Sigmoid colon (tissue), 7 donors: ENCODE results near the gene PEX6. TPM values are rescaled to one million over a fixed set of nuclear protein-coding genes. Genes with fewer than 3 reads are reported as not detected.

Source experiments
- DNase-seq: peaks from one replicate; pipeline ENCODE4 v3.0.0-alpha.2; 2019
- H3K27ac ChIP-seq, 4 donors: fragments of 200-600 bp; sonication (generic); one replicate each; pipeline ENCODE4 v1.5.1; 2016 to 2019; ENCODE audit warnings: mild to moderate bottlenecking in 1 of 4
- H3K27me3 ChIP-seq, 3 donors: fragments of 200-600 bp; sonication (generic); one replicate each; pipeline ENCODE4 v1.5.1; 2019; ENCODE audit warnings: mild to moderate bottlenecking in 1 of 3
- H3K36me3 ChIP-seq, 4 donors: fragments of 200-600 bp; sonication (generic); one replicate each; pipeline ENCODE4 v1.5.1; 2016 to 2019
- H3K4me1 ChIP-seq, 4 donors: fragments of 200-600 bp; sonication (generic); one replicate each; pipeline ENCODE4 v1.5.1; 2017 to 2019
- H3K4me3 ChIP-seq, 4 donors: fragments of 200-600 bp; sonication (generic); one replicate each; pipeline ENCODE4 v1.5.1; 2017 to 2019; ENCODE audit warnings: mild to moderate bottlenecking in 2 of 4, moderate library complexity in 1 of 4
- H3K9me3 ChIP-seq, 4 donors: fragments of 200-600 bp in 3 of 4; sonication (generic) in 3 of 4; one replicate each; pipeline versions ENCODE4 v1.5.1 to v1.6.1; 2013 to 2019
- CTCF ChIP-seq, 4 experiments: fragments of 450-650 bp in 3 of 4; fragments of 200-600 bp in 1 of 4; IDR thresholded peaks; one replicate each; pipeline ENCODE4 v1.5.1; 2016 to 2019; ENCODE audit warnings: antibody characterized with exemption in 4 of 4, mild to moderate bottlenecking in 3 of 4, moderate library complexity in 2 of 4
- EP300 ChIP-seq, 4 donors: sonication (generic); formaldehyde crosslinking; IDR thresholded peaks; one replicate each; pipeline ENCODE4 v1.6.1; 2017; ENCODE audit warnings: antibody characterized with exemption in 4 of 4
- POLR2A ChIP-seq, 2 donors: fragments of 450-650 bp; IDR thresholded peaks; one replicate each; pipeline ENCODE4 v1.6.1; 2016; ENCODE audit warnings: antibody characterized with exemption in 2 of 2, mild to moderate bottlenecking in 2 of 2, moderate library complexity in 2 of 2
- POLR2AphosphoS5 ChIP-seq, 4 donors: sonication (generic); formaldehyde crosslinking; IDR thresholded peaks; one replicate each; pipeline ENCODE4 v1.6.1; 2017; ENCODE audit warnings: antibody characterized with exemption in 4 of 4
- WGBS, 2 donors: extraction: QIAGEN DNeasy Blood & Tissue Kit; methylation state at CpG; one replicate each; pipeline ENCODE4 v1.1.7; 2013; 5-methylcytosine and 5-hydroxymethylcytosine counted together
- intact Hi-C: fragments of 100-400 bp; cut with DNase I; formaldehyde crosslinking; loops from one replicate; pipeline ENCODE4 v1.15.1; 2023
- polyA plus RNA-seq, 3 donors: library from polyadenylated mRNA; stranded (reverse); fragments of 200-250 nt; gene quantifications; one replicate each; pipeline ENCODE4 v1.2.3, GENCODE V29; 2013
- total RNA-seq, 4 donors: library from RNA; depleted of rRNA; stranded (reverse); fragments of >200 nt; gene quantifications; one replicate each; pipeline ENCODE4 v1.1.0, GENCODE V29; 2016
- donor health status: healthy with polysubstance abuse.
- donor health status: Bipolar disorder and iron deficiency.
- donor health status: healthy.

PEX6 gene
- total and polyA plus RNA-seq, 7 donors: 10.2 to 21.5 (median 18.2) TPM

- Histone ChIP-seq H3K27ac (no peak overlapping the region), H3K4me3 (no peak overlapping the region), H3K27me3 (no peaks in the 10 kb centered on the region), H3K36me3 (peaks cover 13 to 42% (median 16%) of the 10 kb centered on the region in 4 donors), H3K4me1 (peaks cover 0 to 16% (median 14%) of the 10 kb centered on the region in 4 donors), H3K9me3 (no peaks in the 10 kb centered on the region)
- intact Hi-C loops: no loop called here
- TF ChIP-seq CTCF (IDR thresholded peaks at IDR 0.05): no peak
- no peak for TF ChIP-seq EP300 (IDR thresholded peaks at IDR 0.05)
- DNase-seq: no peak
- WGBS, 2 donors: 95 to 96% methylated on average over 12 of the region's 12 CpGs
These were observed 16.9 kb downstream of the PEX6 start for GRCh38 chr6:42962096-42962495.

- Histone ChIP-seq H3K9me3 (no peaks in the 10 kb centered on the region), H3K27me3 (no peaks in the 10 kb centered on the region), H3K4me3 (peak overlapping the region; percentile 27 to 52 (median 50)), H3K27ac (no peak overlapping the region), H3K4me1 (peaks cover 0 to 16% (median 14%) of the 10 kb centered on the region in 4 donors), H3K36me3 (peaks cover 7 to 34% (median 15%) of the 10 kb centered on the region in 4 donors)
- TF ChIP-seq POLR2AphosphoS5 (IDR thresholded peaks at IDR 0.05) (no peak), CTCF (IDR thresholded peaks at IDR 0.05) (no peak)
- WGBS, 2 donors: 11 to 33% methylated on average over 15 of the region's 15 CpGs
- no peak for DNase-seq
- intact Hi-C loops: no loop called here
These were observed 17.9 kb downstream of the PEX6 start for GRCh38 chr6:42961020-42961470.

GRCh38 chr6:42960243-42961019 lies 18.6 kb downstream of the PEX6 start, which contains the start of gene GNMT:
TSS of gene GNMT (plus strand) at chr6:42960754. CDS start at chr6:42960768, 14 bp downstream.
- peak; percentile 78 for DNase-seq
- Histone ChIP-seq H3K4me3 (peak within 1 kb of the TSS; percentile 27 to 52 (median 50)), H3K36me3 (peaks cover under 1 to 27% (median 12%) of the 10 kb centered on the region in 4 donors), H3K27me3 (no peaks in the 10 kb centered on the region), H3K9me3 (no peaks in the 10 kb centered on the region), H3K4me1 (peaks cover 0 to 16% (median 14%) of the 10 kb centered on the region in 4 donors), H3K27ac (no peak within 1 kb of the TSS)
- TF ChIP-seq POLR2AphosphoS5 (IDR thresholded peaks at IDR 0.05): no peak
- no peak for TF ChIP-seq CTCF (IDR thresholded peaks at IDR 0.05)
- no peak for TF ChIP-seq POLR2A (IDR thresholded peaks at IDR 0.05)
- no peak for TF ChIP-seq EP300 (IDR thresholded peaks at IDR 0.05)
- WGBS, 2 donors: 1 to 5% methylated on average over 62 of the region's 62 CpGs
- intact Hi-C loops: no loop called here

- H3K27me3 ChIP-seq: no peaks in the 10 kb centered on the region
- H3K4me3 ChIP-seq: peak overlapping the region in 3 of 4 donors; percentile 50 to 52 (median 50)
- DNase-seq: no peak
- no peaks in the 10 kb centered on the region for H3K9me3 ChIP-seq
- no peak overlapping the region for H3K27ac ChIP-seq
- intact Hi-C loops: no loop called here
- peaks cover 0 to 16% (median 14%) of the 10 kb centered on the region in 4 donors for H3K4me1 ChIP-seq
- 7 to 43% methylated on average over 13 of the region's 13 CpGs for WGBS, 2 donors
- no peak for TF ChIP-seq POLR2A (IDR thresholded peaks at IDR 0.05)
- TF ChIP-seq CTCF (IDR thresholded peaks at IDR 0.05): no peak
- TF ChIP-seq POLR2AphosphoS5 (IDR thresholded peaks at IDR 0.05): no peak
- TF ChIP-seq EP300 (IDR thresholded peaks at IDR 0.05): no peak
- H3K36me3 ChIP-seq: peaks cover 0 to 22% (median 7%) of the 10 kb centered on the region in 4 donors
These were observed 19.1 kb downstream of the PEX6 start for GRCh38 chr6:42959917-42960242.
